HEK293T (cell line): ENCODE results near the gene MXRA5.

ENCODE experiments used
- CTCF ChIA-PET: fragments of 350-600 bp; formaldehyde crosslinking; extraction: SDS; loops from one replicate; lab custom pipeline; 2021; ENCODE audit warnings: antibody characterized with exemption, inconsistent platforms; lab: Yijun Ruan, JAX
- POLR2A ChIA-PET: fragments of 350-600 bp; formaldehyde crosslinking; extraction: SDS; loops from one replicate; lab custom pipeline; 2020; ENCODE audit warnings: antibody characterized with exemption, inconsistent platforms; lab: Yijun Ruan, JAX
- DNase-seq: peaks from one replicate; pipeline ENCODE4 v3.0.0; 2012; ENCODE audit warnings: mixed read lengths; ENCODE audit errors: extremely low spot score
- ARNT ChIP-seq: fragments of 450-650 bp; IDR thresholded peaks from 2 replicates; pipeline ENCODE4 v1.6.1; 2017; ENCODE audit warnings: mild to moderate bottlenecking
- BHLHE40 ChIP-seq: fragments of 450-650 bp; IDR thresholded peaks from 2 replicates; pipeline ENCODE4 v1.6.1; 2016; ENCODE audit warnings: mild to moderate bottlenecking, moderate library complexity, borderline replicate concordance
- CTBP1 ChIP-seq: fragments of 450-650 bp; IDR thresholded peaks from 2 replicates; pipeline ENCODE4 v1.6.1; 2016; ENCODE audit warnings: borderline replicate concordance
- ELF4 ChIP-seq: fragments of 450-650 bp; IDR thresholded peaks from 2 replicates; pipeline ENCODE4 v1.6.1; 2017; ENCODE audit warnings: antibody characterized with exemption
- FOXA1 ChIP-seq: fragments of 450-650 bp; IDR thresholded peaks from 2 replicates; pipeline ENCODE4 v1.6.1; 2016; ENCODE audit warnings: mild to moderate bottlenecking
- FOXK2 ChIP-seq: fragments of 450-650 bp; IDR thresholded peaks from 2 replicates; pipeline ENCODE4 v1.6.1; 2016; ENCODE audit warnings: mild to moderate bottlenecking
- FOXM1 ChIP-seq: fragments of 450-650 bp; IDR thresholded peaks from 2 replicates; pipeline ENCODE4 v1.6.1; 2017; ENCODE audit warnings: mild to moderate bottlenecking, borderline replicate concordance
- HDGF ChIP-seq: fragments of 450-650 bp; IDR thresholded peaks from 2 replicates; pipeline ENCODE4 v1.6.1; 2017; ENCODE audit warnings: antibody characterized with exemption, borderline replicate concordance
- L3MBTL2 ChIP-seq: fragments of 450-650 bp; conservative IDR thresholded peaks from 2 replicates; pipeline ENCODE4 v1.6.1; 2016; ENCODE audit warnings: mild to moderate bottlenecking
- LEF1 ChIP-seq: fragments of 450-650 bp; IDR thresholded peaks from 2 replicates; pipeline ENCODE4 v1.6.1; 2017; ENCODE audit warnings: mild to moderate bottlenecking, borderline replicate concordance
- NFRKB ChIP-seq: fragments of 450-650 bp; IDR thresholded peaks from 2 replicates; pipeline ENCODE4 v1.6.1; 2016; ENCODE audit warnings: mild to moderate bottlenecking, moderate library complexity
- PKNOX1 ChIP-seq: fragments of 450-650 bp; IDR thresholded peaks from 2 replicates; pipeline ENCODE4 v1.6.1; 2016
- SP1 ChIP-seq: fragments of 450-650 bp; IDR thresholded peaks from 2 replicates; pipeline ENCODE4 v1.6.1; 2017
- SUZ12 ChIP-seq: fragments of 450-650 bp; IDR thresholded peaks from 2 replicates; pipeline ENCODE4 v1.6.1; 2016; ENCODE audit warnings: mild to moderate bottlenecking
- TARDBP ChIP-seq: fragments of 450-650 bp; IDR thresholded peaks from 2 replicates; pipeline ENCODE4 v1.6.1; 2016
- ZNF384 ChIP-seq: fragments of 450-650 bp; IDR thresholded peaks from 2 replicates; pipeline ENCODE4 v1.6.1; 2016

Gene MXRA5

GRCh38 chrX:3271183-3271833, 75.1 kb downstream of the MXRA5 start:
- ChIA-PET POLR2A (no interaction called here), CTCF (no interaction called here)
- DNase-seq: no peak
- TF ChIP-seq SUZ12 (no peak), FOXA1 (no peak), NFRKB (no peak), L3MBTL2 (no peak), FOXM1 (no peak), FOXK2 (no peak), HDGF (no peak), ARNT (no peak)

- POLR2A ChIA-PET: no interaction called here
- TF ChIP-seq SUZ12 (no peak), FOXM1 (no peak), NFRKB (no peak), TARDBP (no peak), BHLHE40 (no peak), L3MBTL2 (no peak), ARNT (no peak), ZNF384 (no peak), SP1 (no peak), FOXK2 (no peak)
- CTCF ChIA-PET: no interaction called here
Measured at GRCh38 chrX:3268829-3269228, 77.6 kb downstream of the MXRA5 start.

GRCh38 chrX:3263681-3264126, 82.7 kb downstream of the MXRA5 start:
- CTCF ChIA-PET: no interaction called here
- DNase-seq: no peak
- TF ChIP-seq NFRKB (no peak), ELF4 (no peak), LEF1 (no peak), FOXA1 (no peak), ZNF384 (no peak), BHLHE40 (no peak), CTBP1 (no peak), TARDBP (no peak), HDGF (no peak), L3MBTL2 (no peak), FOXK2 (no peak), PKNOX1 (no peak), SUZ12 (no peak), ARNT (no peak), SP1 (no peak), FOXM1 (no peak)
- POLR2A ChIA-PET: no interaction called here

More at GRCh38 chrX:3268829-3269228, 77.6 kb downstream of the MXRA5 start:
- no peak for DNase-seq

- ChIA-PET POLR2A (no interaction called here), CTCF (no interaction called here)
- TF ChIP-seq ELF4: no peak
- TF ChIP-seq NFRKB: no peak
- no peak for DNase-seq
Measured at GRCh38 chrX:3262901-3263300, 83.6 kb downstream of the MXRA5 start.
